ENCODE measurements around the gene TBX4. TPM values are rescaled to one million over a fixed set of nuclear protein-coding genes. Genes with fewer than 3 reads are reported as not detected.

Gene TBX4
- total and polyA plus RNA-seq, 2 of the 13 experiments (the other 11 are each of a cell fraction or from before 2014, with no cell fraction given) = 0.11 to 1.1 TPM

DNA sequence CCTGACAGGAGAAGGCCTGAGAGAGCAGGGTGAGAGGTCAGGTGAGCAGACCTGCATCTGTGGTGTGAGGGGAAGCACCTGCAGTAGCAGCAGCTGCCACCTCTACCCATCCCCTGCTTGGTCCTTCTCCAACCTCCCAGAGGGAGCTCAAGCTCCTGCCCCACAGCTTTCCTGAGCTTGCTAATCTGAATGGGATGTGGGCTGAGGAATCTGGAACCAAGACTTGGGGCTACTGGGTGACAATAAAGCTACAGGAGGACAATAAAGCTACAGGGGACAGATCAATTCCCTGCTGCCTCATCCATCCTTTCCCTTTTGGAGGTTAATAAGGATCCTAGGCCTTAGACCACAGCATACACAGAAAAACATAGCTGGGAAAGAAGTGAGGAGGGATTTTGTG lies 4.9 kb upstream of the TBX4 start:
- Histone ChIP-seq H3K27me3 (ENCODE audit: control insufficient read depth in 1 of 2, insufficient read depth in 2 of 2, low read length in 2 of 2) (no peaks in the 10 kb centered on the region), H3K27ac (ENCODE audit: extremely low read length, insufficient read depth, low read length) (no peak overlapping the region), H3K4me3 (replicated peaks in 1 of 3; ENCODE audit: insufficient read depth in 1 of 3, low read depth in 2 of 3, low read length in 3 of 3) (no peak overlapping the region), H3K4me2 (ENCODE audit: low read depth, low read length) (no peak overlapping the region), H3K36me3 (replicated peaks in 1 of 2; ENCODE audit: control insufficient read depth in 1 of 2, insufficient read depth in 2 of 2, low read length in 2 of 2) (no peaks in the 10 kb centered on the region), H3K9me3 (ENCODE audit: low read length) (no peaks in the 10 kb centered on the region), H2AFZ (ENCODE audit: low read length) (no peak overlapping the region), H4K20me1 (ENCODE audit: insufficient read depth, low read length) (no peaks in the 10 kb centered on the region), H3K79me2 (ENCODE audit: insufficient read depth, low read length) (no peaks in the 10 kb centered on the region), H3K9ac (ENCODE audit: insufficient read depth, low read depth, low read length) (peak overlapping the region; percentile 11; the same call in 1 of the 2 replicates), H3K4me1 (ENCODE audit: insufficient read depth, low read length) (peaks cover 10% of the 10 kb centered on the region)
- ChIA-PET CTCF (ENCODE audit: low intra/inter-chr PET ratio, low total read pairs) (no interaction called here), POLR2A (no interaction called here)
- TF ChIP-seq EZH2 (conservative IDR thresholded peaks at IDR 0.05; ENCODE audit: low read depth, low read length) (no peak), GATAD2A (CRISPR knock-in tag; IDR thresholded peaks at IDR 0.05) (no peak), FOXO1 (CRISPR knock-in tag; IDR thresholded peaks at IDR 0.05) (no peak), POLR2AphosphoS5 (IDR thresholded peaks at IDR 0.05; ENCODE audit: low read depth, low read length) (no peak), BCL6 (CRISPR knock-in tag; IDR thresholded peaks at IDR 0.05) (no peak), ZNF256 (CRISPR knock-in tag; conservative IDR thresholded peaks at IDR 0.05) (no peak), NFATC3 (CRISPR knock-in tag; IDR thresholded peaks at IDR 0.05) (no peak), MZF1 (CRISPR knock-in tag; IDR thresholded peaks at IDR 0.05; ENCODE audit: borderline replicate concordance) (no peak), ZNF660 (CRISPR knock-in tag; IDR thresholded peaks at IDR 0.05; ENCODE audit: borderline replicate concordance, low read depth) (no peak), ZNF333 (CRISPR knock-in tag; IDR thresholded peaks at IDR 0.05; ENCODE audit: borderline replicate concordance) (no peak), ERF (CRISPR knock-in tag; IDR thresholded peaks at IDR 0.05) (no peak), ZSCAN31 (CRISPR knock-in tag; IDR thresholded peaks at IDR 0.05; ENCODE audit: low read depth) (no peak), ZNF691 (CRISPR knock-in tag; IDR thresholded peaks at IDR 0.05; ENCODE audit: borderline replicate concordance, low read depth) (no peak), ZNF749 (CRISPR knock-in tag; IDR thresholded peaks at IDR 0.05; ENCODE audit: borderline replicate concordance) (no peak), ZFP1 (CRISPR knock-in tag; IDR thresholded peaks at IDR 0.05) (no peak), ELF3 (CRISPR knock-in tag; IDR thresholded peaks at IDR 0.05) (no peak), BHLHE40 (IDR thresholded peaks at IDR 0.05; ENCODE audit: low read length) (no peak), ZFYVE20 (CRISPR knock-in tag; IDR thresholded peaks at IDR 0.05; ENCODE audit: borderline replicate concordance, low read depth) (no peak), GTF3A (CRISPR knock-in tag; conservative IDR thresholded peaks at IDR 0.05) (no peak)
- TF ChIP-seq, protein P1, sequence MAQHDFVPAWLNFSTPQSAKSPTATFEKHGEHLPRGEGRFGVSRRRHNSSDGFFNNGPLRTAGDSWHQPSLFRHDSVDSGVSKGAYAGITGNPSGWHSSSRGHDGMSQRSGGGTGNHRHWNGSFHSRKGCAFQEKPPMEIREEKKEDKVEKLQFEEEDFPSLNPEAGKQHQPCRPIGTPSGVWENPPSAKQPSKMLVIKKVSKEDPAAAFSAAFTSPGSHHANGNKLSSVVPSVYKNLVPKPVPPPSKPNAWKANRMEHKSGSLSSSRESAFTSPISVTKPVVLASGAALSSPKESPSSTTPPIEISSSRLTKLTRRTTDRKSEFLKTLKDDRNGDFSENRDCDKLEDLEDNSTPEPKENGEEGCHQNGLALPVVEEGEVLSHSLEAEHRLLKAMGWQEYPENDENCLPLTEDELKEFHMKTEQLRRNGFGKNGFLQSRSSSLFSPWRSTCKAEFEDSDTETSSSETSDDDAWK (CRISPR knock-in tag; IDR thresholded peaks at IDR 0.05) = no peak
- ATAC-seq = no peak
- intact Hi-C loops (cut with micrococcal nuclease; ENCODE audit: unreplicated experiment) = no loop called here
- in situ Hi-C loops (cut with HindIII; ENCODE audit: extremely low pct_ligation_motif_present, low pct_unique_long_range_greater_than_20kb) = no loop called here
- no TSS peak for BruUV-seq (replicated peaks)
- no peak for DNase-seq (ENCODE audit: low spot score)
- no peak for FAIRE-seq

Measured in HepG2 (cell line).